Measurements from ENCODE around the gene TTC9B. TPM values are rescaled to one million over a fixed set of nuclear protein-coding genes. Genes with fewer than 3 reads are reported as not detected.

Gene TTC9B
- total and polyA plus RNA-seq, 2 experiments from 2014 or later, result 0.63 to 1.0 TPM

DNA sequence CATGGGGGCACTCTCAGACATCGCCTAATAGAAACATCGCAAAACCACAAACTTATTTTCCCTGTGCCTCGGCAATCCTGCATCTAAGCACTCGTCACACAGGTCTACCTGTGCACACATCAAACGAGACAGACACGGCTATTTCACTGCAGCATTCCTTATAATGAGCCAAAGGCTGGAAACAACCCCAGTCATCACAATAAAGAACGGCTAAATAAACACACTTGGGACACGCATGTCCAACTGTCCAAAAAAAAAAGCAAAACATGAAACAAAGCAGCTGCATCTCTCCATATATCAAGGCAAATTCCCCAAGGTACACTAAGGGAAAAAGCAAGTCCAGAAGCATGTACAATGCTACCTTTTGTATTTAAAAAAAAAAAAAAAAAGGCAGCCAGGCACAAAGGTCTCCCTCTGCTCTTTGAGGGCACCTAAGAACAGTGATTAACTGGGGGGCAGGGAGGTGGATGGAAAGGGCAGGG is 35.5 kb upstream of the TTC9B start (continued):
- TF ChIP-seq, protein P1, sequence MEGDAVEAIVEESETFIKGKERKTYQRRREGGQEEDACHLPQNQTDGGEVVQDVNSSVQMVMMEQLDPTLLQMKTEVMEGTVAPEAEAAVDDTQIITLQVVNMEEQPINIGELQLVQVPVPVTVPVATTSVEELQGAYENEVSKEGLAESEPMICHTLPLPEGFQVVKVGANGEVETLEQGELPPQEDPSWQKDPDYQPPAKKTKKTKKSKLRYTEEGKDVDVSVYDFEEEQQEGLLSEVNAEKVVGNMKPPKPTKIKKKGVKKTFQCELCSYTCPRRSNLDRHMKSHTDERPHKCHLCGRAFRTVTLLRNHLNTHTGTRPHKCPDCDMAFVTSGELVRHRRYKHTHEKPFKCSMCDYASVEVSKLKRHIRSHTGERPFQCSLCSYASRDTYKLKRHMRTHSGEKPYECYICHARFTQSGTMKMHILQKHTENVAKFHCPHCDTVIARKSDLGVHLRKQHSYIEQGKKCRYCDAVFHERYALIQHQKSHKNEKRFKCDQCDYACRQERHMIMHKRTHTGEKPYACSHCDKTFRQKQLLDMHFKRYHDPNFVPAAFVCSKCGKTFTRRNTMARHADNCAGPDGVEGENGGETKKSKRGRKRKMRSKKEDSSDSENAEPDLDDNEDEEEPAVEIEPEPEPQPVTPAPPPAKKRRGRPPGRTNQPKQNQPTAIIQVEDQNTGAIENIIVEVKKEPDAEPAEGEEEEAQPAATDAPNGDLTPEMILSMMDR (conservative IDR thresholded peaks at IDR 0.05; ENCODE audit: low read depth in 2 of 2), result no peak
- TF ChIP-seq, protein P2, sequence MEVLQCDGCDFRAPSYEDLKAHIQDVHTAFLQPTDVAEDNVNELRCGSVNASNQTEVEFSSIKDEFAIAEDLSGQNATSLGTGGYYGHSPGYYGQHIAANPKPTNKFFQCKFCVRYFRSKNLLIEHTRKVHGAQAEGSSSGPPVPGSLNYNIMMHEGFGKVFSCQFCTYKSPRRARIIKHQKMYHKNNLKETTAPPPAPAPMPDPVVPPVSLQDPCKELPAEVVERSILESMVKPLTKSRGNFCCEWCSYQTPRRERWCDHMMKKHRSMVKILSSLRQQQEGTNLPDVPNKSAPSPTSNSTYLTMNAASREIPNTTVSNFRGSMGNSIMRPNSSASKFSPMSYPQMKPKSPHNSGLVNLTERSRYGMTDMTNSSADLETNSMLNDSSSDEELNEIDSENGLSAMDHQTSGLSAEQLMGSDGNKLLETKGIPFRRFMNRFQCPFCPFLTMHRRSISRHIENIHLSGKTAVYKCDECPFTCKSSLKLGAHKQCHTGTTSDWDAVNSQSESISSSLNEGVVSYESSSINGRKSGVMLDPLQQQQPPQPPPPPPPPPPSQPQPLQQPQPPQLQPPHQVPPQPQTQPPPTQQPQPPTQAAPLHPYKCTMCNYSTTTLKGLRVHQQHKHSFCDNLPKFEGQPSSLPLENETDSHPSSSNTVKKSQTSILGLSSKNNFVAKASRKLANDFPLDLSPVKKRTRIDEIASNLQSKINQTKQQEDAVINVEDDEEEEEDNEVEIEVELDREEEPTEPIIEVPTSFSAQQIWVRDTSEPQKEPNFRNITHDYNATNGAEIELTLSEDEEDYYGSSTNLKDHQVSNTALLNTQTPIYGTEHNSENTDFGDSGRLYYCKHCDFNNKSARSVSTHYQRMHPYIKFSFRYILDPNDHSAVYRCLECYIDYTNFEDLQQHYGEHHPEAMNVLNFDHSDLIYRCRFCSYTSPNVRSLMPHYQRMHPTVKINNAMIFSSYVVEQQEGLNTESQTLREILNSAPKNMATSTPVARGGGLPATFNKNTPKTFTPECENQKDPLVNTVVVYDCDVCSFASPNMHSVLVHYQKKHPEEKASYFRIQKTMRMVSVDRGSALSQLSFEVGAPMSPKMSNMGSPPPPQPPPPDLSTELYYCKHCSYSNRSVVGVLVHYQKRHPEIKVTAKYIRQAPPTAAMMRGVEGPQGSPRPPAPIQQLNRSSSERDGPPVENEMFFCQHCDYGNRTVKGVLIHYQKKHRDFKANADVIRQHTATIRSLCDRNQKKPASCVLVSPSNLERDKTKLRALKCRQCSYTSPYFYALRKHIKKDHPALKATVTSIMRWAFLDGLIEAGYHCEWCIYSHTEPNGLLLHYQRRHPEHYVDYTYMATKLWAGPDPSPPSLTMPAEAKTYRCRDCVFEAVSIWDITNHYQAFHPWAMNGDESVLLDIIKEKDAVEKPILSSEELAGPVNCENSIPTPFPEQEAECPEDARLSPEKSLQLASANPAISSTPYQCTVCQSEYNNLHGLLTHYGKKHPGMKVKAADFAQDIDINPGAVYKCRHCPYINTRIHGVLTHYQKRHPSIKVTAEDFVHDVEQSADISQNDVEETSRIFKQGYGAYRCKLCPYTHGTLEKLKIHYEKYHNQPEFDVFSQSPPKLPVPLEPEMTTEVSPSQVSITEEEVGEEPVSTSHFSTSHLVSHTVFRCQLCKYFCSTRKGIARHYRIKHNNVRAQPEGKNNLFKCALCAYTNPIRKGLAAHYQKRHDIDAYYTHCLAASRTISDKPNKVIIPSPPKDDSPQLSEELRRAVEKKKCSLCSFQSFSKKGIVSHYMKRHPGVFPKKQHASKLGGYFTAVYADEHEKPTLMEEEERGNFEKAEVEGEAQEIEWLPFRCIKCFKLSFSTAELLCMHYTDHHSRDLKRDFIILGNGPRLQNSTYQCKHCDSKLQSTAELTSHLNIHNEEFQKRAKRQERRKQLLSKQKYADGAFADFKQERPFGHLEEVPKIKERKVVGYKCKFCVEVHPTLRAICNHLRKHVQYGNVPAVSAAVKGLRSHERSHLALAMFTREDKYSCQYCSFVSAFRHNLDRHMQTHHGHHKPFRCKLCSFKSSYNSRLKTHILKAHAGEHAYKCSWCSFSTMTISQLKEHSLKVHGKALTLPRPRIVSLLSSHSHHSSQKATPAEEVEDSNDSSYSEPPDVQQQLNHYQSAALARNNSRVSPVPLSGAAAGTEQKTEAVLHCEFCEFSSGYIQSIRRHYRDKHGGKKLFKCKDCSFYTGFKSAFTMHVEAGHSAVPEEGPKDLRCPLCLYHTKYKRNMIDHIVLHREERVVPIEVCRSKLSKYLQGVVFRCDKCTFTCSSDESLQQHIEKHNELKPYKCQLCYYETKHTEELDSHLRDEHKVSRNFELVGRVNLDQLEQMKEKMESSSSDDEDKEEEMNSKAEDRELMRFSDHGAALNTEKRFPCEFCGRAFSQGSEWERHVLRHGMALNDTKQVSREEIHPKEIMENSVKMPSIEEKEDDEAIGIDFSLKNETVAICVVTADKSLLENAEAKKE (CRISPR knock-in tag; IDR thresholded peaks at IDR 0.05), result no peak
- TF ChIP-seq EZH2 (IDR thresholded peaks at IDR 0.05; ENCODE audit: low read depth, unreplicated experiment), result no peak
- TF ChIP-seq STAT1 (IDR thresholded peaks at IDR 0.05; ENCODE audit: unreplicated experiment), result no peak
- TF ChIP-seq POLR2AphosphoS5 (IDR thresholded peaks at IDR 0.05; ENCODE audit: low read depth), result no peak
- TF ChIP-seq ZNF114 (CRISPR knock-in tag; IDR thresholded peaks at IDR 0.05), result no peak
- no peak for TF ChIP-seq NANOG (IDR thresholded peaks at IDR 0.05; ENCODE audit: borderline replicate concordance)
- no peak for TF ChIP-seq ZNF331 (CRISPR knock-in tag; IDR thresholded peaks at IDR 0.05; ENCODE audit: low read depth)
- TF ChIP-seq CREB1 (CRISPR knock-in tag; IDR thresholded peaks at IDR 0.05; ENCODE audit: low read depth), result no peak
